Right ventricle myocardium superior (tissue), 1 donor: ENCODE results near the gene HERC3. TPM values are rescaled to one million over a fixed set of nuclear protein-coding genes. Genes with fewer than 3 reads are reported as not detected.
"Not testable (repeated sequence)": the region's sequence is repeated elsewhere in the genome, so short reads cannot be mapped to it uniquely, and the experiment has no call there.

Experiments
- ATAC-seq: fragments of 200-7000 bp; cut with Tn5 transposase; one replicate; pipeline ENCODE4 v1.9.1; 2020; ENCODE audit warnings: mild to moderate bottlenecking; ENCODE audit not compliant: poor library complexity
- DNase-seq: peaks from one replicate; pipeline ENCODE4 v3.0.0-alpha.2; 2020
- intact Hi-C: fragments of 100-400 bp; cut with DNase I; formaldehyde crosslinking; loops from one replicate; pipeline ENCODE4 v1.11.2; 2022
- total RNA-seq: library from RNA; stranded (reverse); fragmentation: NEBNext Ultra II Directional; extraction: Animal tissue kit (Norgen Biotek cat#: 25700); gene quantifications from one replicate; pipeline ENCODE4 v1.2.1, GENCODE V29; 2021
- donor health status: DM: no; HTN: yes; CAD: no; lungs with severe emphysema.

HERC3 gene
- total RNA-seq, 1 donor from 2014 or later, result 49.7 TPM

DNA sequence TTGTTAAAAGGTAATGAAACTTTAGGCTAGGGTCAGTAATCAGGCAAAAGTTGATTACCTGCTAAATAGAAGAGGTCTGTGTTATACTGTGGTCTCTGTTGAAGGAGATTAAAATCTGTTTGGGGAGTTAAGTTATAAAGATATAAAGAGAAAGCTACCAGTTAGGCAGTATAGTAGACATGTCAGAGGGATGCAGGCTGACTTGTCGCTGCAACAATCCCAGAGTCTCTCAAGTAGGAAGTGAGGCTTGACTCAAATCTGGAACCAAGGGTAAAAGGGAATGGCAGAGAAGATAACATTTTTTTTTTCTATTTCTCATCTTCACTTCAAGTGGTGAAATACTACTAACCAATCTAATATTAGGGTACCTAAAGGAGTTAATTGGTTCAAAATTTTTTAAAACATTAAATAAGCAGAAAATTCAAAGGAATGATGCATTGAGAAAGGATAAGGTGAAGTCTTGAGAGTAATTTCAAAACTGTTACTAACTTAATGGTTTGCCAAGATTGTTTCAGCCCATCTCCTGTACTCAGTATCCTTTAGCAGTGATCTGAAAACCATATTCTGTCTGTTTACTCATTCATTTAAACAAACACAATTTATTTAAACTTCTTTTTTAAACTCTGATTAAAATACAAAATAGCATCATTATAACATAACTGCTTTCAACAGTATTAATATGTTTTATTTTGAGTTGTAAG, 12.8 kb downstream of the HERC3 start:
- DNase-seq, result no peak
- intact Hi-C loops, result no loop called here
- ATAC-seq, result no peak

DNA sequence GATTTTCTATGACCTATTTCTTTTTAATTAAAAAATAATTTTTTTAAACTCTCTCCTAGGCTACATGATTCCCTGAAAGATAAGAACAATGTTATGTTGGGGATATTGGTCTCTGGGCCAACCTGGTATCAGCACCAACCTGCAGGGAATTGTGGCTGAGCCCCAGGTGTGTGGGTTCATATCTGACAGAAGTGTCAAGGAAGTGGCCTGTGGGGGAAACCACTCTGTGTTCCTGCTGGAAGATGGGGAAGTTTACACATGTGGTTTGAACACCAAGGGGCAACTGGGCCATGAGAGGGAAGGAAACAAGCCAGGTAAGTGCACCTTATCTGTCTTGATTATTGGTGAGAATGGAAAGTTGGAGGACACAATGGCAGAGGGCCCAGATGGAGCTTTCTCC, 13.5 kb downstream of the HERC3 start:
- intact Hi-C loops, result no loop called here
- DNase-seq, result no peak
- no peak for ATAC-seq

DNA sequence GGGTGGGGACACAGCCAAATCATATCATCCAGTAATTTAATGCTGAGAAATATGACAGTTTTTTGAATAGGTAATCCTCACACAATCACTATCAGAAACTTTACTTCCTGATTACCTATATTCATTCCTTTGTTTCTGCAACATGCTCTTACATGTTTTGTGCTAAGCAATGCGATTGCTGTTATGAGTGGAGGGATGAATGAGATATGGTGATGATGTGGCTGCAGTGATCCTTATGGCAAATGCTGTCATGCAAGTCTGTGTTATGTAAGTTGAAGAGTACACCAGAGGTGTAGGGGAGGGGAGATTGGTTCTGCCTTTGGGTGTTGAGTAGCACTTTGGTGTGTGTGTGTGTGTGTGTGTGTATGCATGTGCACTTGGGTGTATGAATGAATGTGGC, 14.6 kb downstream of the HERC3 start:
- intact Hi-C loops, result no loop called here
- DNase-seq (no peak), ATAC-seq (no peak)

DNA sequence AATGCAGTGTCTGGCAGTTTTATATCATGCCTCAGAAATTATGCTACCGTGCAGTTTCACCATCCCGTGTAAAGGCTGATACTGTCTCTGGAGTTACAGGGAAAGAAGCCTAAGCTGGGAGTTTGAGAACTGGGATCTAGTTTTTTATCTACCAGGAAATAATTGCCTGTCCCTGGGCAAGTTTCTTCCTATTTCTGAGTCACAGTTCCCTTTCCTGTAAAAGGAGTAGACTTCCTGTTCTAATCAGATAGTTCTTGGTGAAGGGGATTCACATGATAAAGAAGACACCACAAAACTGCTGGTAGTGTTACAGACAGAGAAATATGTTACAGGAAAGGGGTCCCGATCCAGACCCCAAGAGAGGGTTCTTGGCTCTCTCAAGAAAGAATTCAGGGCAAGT, 17.1 kb downstream of the HERC3 start:
- intact Hi-C loops, result no loop called here
- DNase-seq, result no peak
- no peak for ATAC-seq

DNA sequence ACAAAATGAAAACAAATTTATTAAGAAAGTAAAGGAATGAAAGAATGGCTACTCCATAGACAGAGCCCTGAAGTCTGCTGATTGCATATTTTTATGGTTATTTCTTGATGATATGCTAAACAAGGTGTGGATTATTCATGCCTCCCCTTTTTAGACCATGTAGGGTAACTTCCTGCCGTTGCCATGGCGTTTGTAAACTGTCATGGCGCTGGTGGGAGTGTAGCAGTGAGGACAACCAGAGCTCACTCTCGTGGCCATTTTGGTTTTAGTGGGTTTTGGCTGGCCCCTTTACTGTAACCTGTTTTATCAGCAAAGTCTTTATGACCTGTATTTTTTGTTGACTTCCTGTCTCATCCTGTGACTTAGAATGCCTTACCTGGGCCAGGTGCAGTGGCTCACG, 17.5 kb downstream of the HERC3 start:
- DNase-seq, intact Hi-C loops, ATAC-seq: not testable (repeated sequence)

DNA sequence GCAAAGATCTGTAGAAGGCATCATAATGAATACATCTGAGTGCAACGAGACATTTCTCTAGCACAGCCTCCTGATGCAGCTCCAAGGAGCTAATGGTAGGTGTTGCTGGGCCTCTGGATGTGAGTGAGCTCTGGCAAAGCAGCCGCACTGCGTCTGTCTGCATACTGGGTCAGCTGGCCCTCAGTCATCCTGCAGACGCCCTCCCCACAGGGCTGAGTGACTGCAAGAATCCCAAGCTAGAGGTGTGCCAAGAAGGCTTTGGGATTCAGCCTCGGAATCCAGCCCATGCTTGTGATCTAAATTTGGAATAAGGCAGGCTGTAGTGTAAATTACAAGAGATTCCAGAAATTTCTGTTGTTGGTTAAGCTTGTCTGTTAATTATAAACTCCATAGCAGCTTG, 18.5 kb downstream of the HERC3 start:
- peak; percentile 76 for DNase-seq
- intact Hi-C loops, result no loop called here
- peak; percentile 88 for ATAC-seq

DNA sequence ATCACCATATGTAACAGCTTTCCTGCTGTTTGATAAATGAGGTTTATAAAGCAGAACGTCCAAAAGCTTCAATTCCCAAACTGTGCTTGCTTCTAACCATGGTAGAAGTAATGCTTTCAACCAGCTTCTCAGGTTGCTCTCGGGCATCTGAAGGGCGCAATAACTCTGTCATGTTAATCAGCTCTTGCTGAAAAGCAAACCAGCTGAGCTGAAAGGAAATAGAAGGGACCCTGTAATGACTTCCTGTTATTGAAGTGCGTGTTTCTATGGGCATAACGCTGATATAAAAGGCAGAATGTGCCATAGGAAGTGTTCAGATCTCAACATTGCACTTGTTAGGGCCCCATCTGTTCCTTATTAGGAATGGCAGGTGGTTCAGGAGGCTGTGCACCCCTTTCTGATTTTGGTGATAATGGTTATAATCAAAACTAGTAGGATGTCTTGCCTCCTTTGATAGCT, 21.2 kb downstream of the HERC3 start:
- intact Hi-C loops, result no loop called here
- ATAC-seq, result peak; percentile 40

DNA sequence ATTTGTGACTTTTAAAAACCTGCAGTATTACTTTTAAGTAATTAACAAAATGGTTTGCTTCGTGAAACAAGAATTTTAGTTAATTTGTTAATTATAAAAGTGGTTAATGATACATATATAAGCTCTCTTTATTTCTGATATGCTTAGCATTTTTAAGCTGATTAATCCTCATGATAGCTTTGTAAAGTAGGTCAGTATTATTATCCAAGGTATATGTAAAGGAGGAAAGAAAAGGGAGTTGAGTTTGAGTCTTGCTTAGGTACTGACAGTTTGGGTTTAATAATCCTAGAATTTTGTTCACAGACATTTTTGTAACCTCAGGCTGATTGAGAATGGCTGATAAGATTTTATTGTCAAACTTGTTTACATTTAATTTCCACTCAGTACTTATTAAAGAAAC, 21.8 kb downstream of the HERC3 start:
- DNase-seq, result no peak
- ATAC-seq, result no peak
- intact Hi-C loops, result no loop called here

More for the DNA sequence above, 21.2 kb downstream of the HERC3 start:
- no peak for DNase-seq

GRCh38 chr4:88616275-88617150, 24.2 kb downstream of the HERC3 start:
- no peak for ATAC-seq
- no peak for DNase-seq
- intact Hi-C loops, result no loop called here

DNA sequence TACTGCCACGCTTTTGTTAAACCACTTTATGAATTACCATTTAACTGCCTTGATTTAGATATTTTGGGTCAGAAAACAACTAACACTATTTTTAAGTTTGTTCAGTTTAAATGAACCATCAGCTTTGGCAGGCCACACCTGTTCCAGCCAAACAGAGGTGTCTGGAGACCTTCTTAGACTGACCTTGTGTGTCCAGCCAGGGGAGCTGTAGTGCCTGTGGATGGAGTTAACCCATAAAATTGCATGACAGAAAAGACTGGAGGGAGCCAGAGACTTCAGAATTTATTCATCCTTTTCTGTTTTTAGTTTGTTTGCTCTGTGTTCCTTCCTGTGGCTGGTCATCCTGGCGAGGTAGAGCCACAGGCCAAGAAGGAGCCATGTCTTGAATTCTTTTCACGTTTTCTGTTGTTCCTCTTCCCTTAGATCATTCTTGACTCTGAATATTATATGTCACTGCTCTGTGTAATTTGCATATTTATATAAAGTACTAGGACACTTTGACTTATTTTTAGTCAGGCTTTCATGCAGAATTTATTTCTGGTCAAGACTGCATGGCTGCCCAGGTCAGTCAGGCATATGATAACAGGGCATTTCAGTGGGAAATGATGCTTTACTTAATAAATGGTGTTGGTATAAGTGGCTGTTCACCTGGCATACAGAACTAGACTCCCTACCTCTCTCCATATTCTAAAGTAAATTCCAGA, 26.7 kb downstream of the HERC3 start:
- peak; percentile 42 for ATAC-seq
- DNase-seq, result no peak
- intact Hi-C loops, result no loop called here

DNA sequence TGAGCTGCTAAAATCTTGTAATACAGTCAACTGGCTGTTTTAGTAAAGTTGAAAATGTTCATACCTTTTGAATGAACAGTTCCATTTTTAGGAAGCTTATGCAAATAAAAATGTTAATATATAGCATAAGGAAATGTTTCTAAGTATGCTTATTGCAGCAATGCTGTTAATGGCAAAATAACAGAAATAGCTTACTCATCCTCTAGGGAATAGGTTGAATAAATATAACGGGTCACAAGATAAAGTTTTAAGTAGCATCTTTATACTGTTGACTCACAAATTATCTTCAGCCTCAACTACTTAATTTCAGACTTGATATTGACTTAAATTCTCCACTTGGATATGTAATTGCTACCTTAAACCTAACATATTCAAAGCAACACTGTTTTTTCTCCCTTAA, 27.7 kb downstream of the HERC3 start:
- DNase-seq, result no peak
- ATAC-seq, result no peak
- intact Hi-C loops, result no loop called here

GRCh38 chr4:88621763-88622327, 29.6 kb downstream of the HERC3 start:
- ATAC-seq (no peak), DNase-seq (no peak)
- intact Hi-C loops, result no loop called here

DNA sequence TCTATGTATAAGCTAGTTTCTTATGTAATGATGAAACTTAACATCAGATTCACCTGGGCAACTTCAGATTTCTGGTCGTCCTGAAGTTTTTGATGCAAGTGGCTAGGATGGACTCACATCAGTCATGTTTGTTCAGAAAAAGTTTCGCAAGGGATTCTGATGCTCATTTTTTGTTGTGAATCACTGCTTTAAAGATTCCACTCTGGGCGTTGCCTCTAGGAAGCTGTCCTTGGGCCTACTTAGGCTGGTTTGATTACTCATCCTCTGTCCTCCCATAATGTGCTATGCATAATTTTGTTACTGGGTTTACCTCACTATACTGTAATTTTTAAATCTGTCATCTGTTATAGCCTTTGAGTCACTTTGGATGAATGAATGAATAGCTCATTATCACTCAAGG, 30.8 kb downstream of the HERC3 start:
- ATAC-seq (no peak), DNase-seq (no peak)
- intact Hi-C loops, result no loop called here

DNA sequence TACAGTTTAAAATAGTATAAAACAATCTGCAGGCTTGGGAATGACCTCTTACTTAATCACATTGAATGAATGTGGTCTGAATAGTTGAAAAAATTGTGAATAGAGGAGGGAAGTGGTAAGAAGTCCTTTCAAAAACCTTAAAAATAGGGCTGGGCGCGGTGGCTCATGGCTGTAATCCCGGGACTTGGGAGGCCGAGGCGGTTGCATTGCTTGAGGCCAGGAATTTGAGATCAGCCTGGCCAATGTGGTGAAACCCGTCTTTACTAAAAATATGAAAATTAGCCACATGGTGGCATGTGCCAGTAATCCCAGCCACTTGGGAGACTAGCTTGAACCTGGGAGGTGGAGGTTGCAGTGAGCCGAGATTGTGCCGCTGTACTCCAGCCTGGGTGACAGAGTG, 36.5 kb downstream of the HERC3 start:
- ATAC-seq (no peak), DNase-seq (no peak)
- intact Hi-C loops, result no loop called here

GRCh38 chr4:88629826-88630225, 37.5 kb downstream of the HERC3 start:
- intact Hi-C loops, result no loop called here
- ATAC-seq (peak; percentile 49), DNase-seq (no peak)

DNA sequence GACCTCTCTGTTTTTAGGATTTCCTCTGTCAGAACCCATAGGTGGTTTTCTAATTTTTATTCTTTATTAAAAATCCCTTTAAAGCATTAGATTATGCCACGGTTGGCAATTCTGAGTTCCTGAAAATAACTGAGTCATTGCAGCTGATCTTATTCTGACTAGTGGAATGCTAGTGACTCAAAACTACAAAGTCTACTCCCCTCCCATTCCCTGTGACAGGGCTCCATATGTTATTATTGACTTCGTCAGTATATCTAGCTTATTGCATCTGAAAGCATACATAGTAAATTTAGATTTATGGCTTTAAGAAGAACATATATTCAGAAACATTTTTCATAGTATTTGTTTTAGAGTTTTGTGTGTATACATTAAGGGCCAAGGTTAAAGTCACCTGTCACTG, 38.5 kb downstream of the HERC3 start:
- ATAC-seq, result peak; percentile 53
- intact Hi-C loops, result no loop called here
- DNase-seq, result no peak

DNA sequence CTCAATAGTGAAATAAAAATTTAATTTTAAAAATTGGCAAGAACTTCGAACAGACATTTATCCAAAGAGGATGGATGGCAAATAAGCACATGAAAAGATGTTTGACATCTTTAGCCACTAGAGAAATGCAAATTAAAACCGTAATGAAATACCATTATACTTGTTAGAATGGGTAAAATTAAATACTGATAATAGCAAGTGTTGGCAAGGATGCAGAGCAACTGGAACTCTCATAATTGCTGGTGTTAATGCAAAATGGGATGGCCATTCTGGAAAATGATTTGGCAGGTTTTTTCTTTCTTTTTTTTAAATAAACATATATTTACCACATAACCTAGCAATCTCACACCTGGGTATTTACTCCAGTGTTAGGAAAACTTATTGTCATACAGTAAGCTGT, 51.7 kb downstream of the HERC3 start:
- DNase-seq (no peak), ATAC-seq (no peak)
- intact Hi-C loops, result no loop called here

GRCh38 chr4:88645994-88646393, 53.7 kb downstream of the HERC3 start:
- no peak for DNase-seq

More at GRCh38 chr4:88645994-88646393, 53.7 kb downstream of the HERC3 start:
- intact Hi-C loops, result no loop called here
- ATAC-seq, result no peak
